ENCODE data around the gene TTC23L. TPM values are rescaled to one million over a fixed set of nuclear protein-coding genes. Genes with fewer than 3 reads are reported as not detected.

Gene TTC23L
- total RNA-seq, 4 donors from 2014 or later = 0.15 to 2.0 TPM; not detected in 2

- no peaks in the 10 kb centered on the region for H3K27me3 ChIP-seq
- intact Hi-C loops (cut with DNase I; ENCODE audit: low total_unique reads) = no loop called here
- H3K9me3 ChIP-seq = no peaks in the 10 kb centered on the region
- H3K36me3 ChIP-seq = no peaks in the 10 kb centered on the region
- no peak for DNase-seq
- TF ChIP-seq CTCF (IDR thresholded peaks at IDR 0.05) = no peak
- TF ChIP-seq POLR2A (IDR thresholded peaks at IDR 0.05) = no peak
- no peaks in the 10 kb centered on the region for H3K4me1 ChIP-seq
- H3K4me3 ChIP-seq = no peak overlapping the region
- no peak overlapping the region for H3K27ac ChIP-seq
Observed at GRCh38 chr5:34813509-34813908, 25.5 kb upstream of the TTC23L start.

GRCh38 chr5:34817558-34818351, 21.2 kb upstream of the TTC23L start:
- no peak for DNase-seq
- no peaks in the 10 kb centered on the region for H3K4me1 ChIP-seq
- no peaks in the 10 kb centered on the region for H3K27me3 ChIP-seq
- H3K27ac ChIP-seq = no peak overlapping the region
- no peaks in the 10 kb centered on the region for H3K36me3 ChIP-seq
- no peak overlapping the region for H3K4me3 ChIP-seq
- intact Hi-C loops (cut with DNase I; ENCODE audit: low total_unique reads) = no loop called here
- no peak for TF ChIP-seq POLR2A (IDR thresholded peaks at IDR 0.05)
- no peak for TF ChIP-seq CTCF (IDR thresholded peaks at IDR 0.05)
- no peaks in the 10 kb centered on the region for H3K9me3 ChIP-seq

GRCh38 chr5:34818717-34819116, 20.2 kb upstream of the TTC23L start:
- intact Hi-C loops (cut with DNase I; ENCODE audit: low total_unique reads) = no loop called here
- no peak for TF ChIP-seq CTCF (IDR thresholded peaks at IDR 0.05)
- TF ChIP-seq POLR2A (IDR thresholded peaks at IDR 0.05) = no peak
- H3K36me3 ChIP-seq = no peaks in the 10 kb centered on the region
- H3K9me3 ChIP-seq = no peaks in the 10 kb centered on the region
- H3K27ac ChIP-seq = no peak overlapping the region
- no peak overlapping the region for H3K4me3 ChIP-seq
- no peaks in the 10 kb centered on the region for H3K27me3 ChIP-seq
- no peak for DNase-seq
- no peaks in the 10 kb centered on the region for H3K4me1 ChIP-seq

- DNase-seq = no peak
- Histone ChIP-seq H3K9me3 (no peaks in the 10 kb centered on the region), H3K27me3 (no peaks in the 10 kb centered on the region), H3K4me1 (no peaks in the 10 kb centered on the region), H3K27ac (no peak overlapping the region), H3K4me3 (no peak overlapping the region), H3K36me3 (no peaks in the 10 kb centered on the region)
- TF ChIP-seq POLR2A (IDR thresholded peaks at IDR 0.05) = no peak
- no peak for TF ChIP-seq CTCF (IDR thresholded peaks at IDR 0.05)
- intact Hi-C loops (cut with DNase I; ENCODE audit: low total_unique reads) = no loop called here
Observed at GRCh38 chr5:34820593-34820992, 18.4 kb upstream of the TTC23L start.

- Histone ChIP-seq H3K4me3 (no peak overlapping the region), H3K27me3 (no peaks in the 10 kb centered on the region), H3K27ac (no peak overlapping the region), H3K9me3 (no peaks in the 10 kb centered on the region), H3K36me3 (no peaks in the 10 kb centered on the region), H3K4me1 (no peaks in the 10 kb centered on the region)
- TF ChIP-seq CTCF (IDR thresholded peaks at IDR 0.05) (no peak), POLR2A (IDR thresholded peaks at IDR 0.05) (no peak)
- intact Hi-C loops (cut with DNase I; ENCODE audit: low total_unique reads) = no loop called here
- DNase-seq = no peak
Observed at GRCh38 chr5:34822956-34823715, 15.8 kb upstream of the TTC23L start.
